ENCODE results near the gene ADARB1. TPM values are rescaled to one million over a fixed set of nuclear protein-coding genes. Genes with fewer than 3 reads are reported as not detected.

The ADARB1 gene
- total and polyA plus RNA-seq, 2 of the 8 experiments (the other 6 are each of a cell fraction or from before 2014, with no cell fraction given), result 4.7 to 14.9 TPM

DNA sequence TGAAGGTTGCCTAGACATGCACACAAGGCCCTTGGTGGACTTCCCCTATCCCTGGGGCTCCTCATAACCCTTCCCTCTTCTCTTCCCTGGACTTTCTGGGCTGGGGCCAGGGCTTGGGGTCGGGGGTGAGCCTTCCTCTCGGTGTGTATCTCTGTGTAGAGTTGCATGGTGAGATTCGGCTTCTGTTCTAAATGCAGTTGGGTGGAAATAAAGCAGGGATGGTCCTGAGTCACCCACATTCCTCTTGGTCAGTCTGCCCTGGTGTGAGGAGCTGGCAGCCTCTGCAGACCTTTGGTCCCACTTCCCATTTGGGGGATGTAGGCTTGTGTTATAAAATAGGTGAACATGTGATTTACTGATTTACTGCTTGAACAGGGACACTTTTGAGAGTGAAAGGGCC is 38.0 kb downstream of the ADARB1 start:
- Histone ChIP-seq H3K23me2 (ENCODE audit: low read depth, low read length) (no peaks in the 10 kb centered on the region), H3K4ac (replicated peaks; ENCODE audit: insufficient read length, low read depth, low read length) (no peak overlapping the region), H3K9ac (replicated peaks in 1 of 4; ENCODE audit: extremely low read depth in 1 of 4, low read depth in 3 of 4, low read length in 3 of 4) (no peak overlapping the region), H3K18ac (ENCODE audit: extremely low read depth, low read length) (no peak overlapping the region), H2BK20ac (ENCODE audit: low read length) (no peak overlapping the region), H2AK5ac (ENCODE audit: low read depth, low read length) (no peak overlapping the region), H3K56ac (replicated peaks; ENCODE audit: insufficient read length, low read depth, low read length) (no peak overlapping the region), H3K36me3 (ENCODE audit: control insufficient read depth in 2 of 4, insufficient read depth in 4 of 4, low read length in 3 of 4) (no peaks in the 10 kb centered on the region), H2BK12ac (ENCODE audit: low read depth, low read length) (no peak overlapping the region), H4K5ac (ENCODE audit: insufficient read length, low read depth, low read length) (no peak overlapping the region), H2BK5ac (ENCODE audit: low read depth, low read length) (no peak overlapping the region), H3K23ac (ENCODE audit: insufficient read length) (no peak overlapping the region), H3K27me3 (replicated peaks in 1 of 4; ENCODE audit: control insufficient read depth in 3 of 4, extremely low read depth in 1 of 4, insufficient read depth in 3 of 4, low read length in 3 of 4) (no peaks in the 10 kb centered on the region), H4K8ac (ENCODE audit: extremely low read depth, insufficient read depth, low read length) (no peak overlapping the region), H4K91ac (replicated peaks; ENCODE audit: insufficient read length, low read length) (no peak overlapping the region), H4K20me1 (replicated peaks in 1 of 2; ENCODE audit: control insufficient read depth in 1 of 2, insufficient read depth in 2 of 2, low read length in 2 of 2) (peaks cover 0 to 4% of the 10 kb centered on the region in 2 experiments), H2AFZ (ENCODE audit: low read length) (no peak overlapping the region), H2BK120ac (replicated peaks; ENCODE audit: low read depth, low read length) (no peak overlapping the region), H3K14ac (ENCODE audit: insufficient read length) (no peak overlapping the region), H3K9me3 (ENCODE audit: insufficient read depth in 2 of 2, low read depth in 1 of 2, low read length in 1 of 2) (no peaks in the 10 kb centered on the region), H3K79me2 (ENCODE audit: control insufficient read depth in 1 of 2, insufficient read depth in 2 of 2, low read length in 2 of 2) (no peaks in the 10 kb centered on the region), H2BK15ac (ENCODE audit: low read length) (no peak overlapping the region), H3K4me3 (ENCODE audit: extremely low read depth in 1 of 4, insufficient read depth in 2 of 4, low read depth in 3 of 4, low read length in 4 of 4) (no peak overlapping the region), H3K4me2 (ENCODE audit: insufficient read depth in 1 of 2, low read depth in 2 of 2, low read length in 2 of 2) (no peak overlapping the region), H3K27ac (ENCODE audit: low read depth, low read length) (no peak overlapping the region), H3K4me1 (replicated peaks in 1 of 4; ENCODE audit: control insufficient read depth in 3 of 4, insufficient read depth in 4 of 4, low read length in 3 of 4) (no peaks in the 10 kb centered on the region), H3K79me1 (ENCODE audit: low read depth, low read length) (peaks cover 2% of the 10 kb centered on the region; the same call in 1 of the 2 replicates)
- WGBS, 2 experiments (ENCODE audit: extremely low coverage in 1 of 2, insufficient coverage in 1 of 2, insufficient read length in 1 of 2, insufficient replicate concordance in 2 of 2, low coverage in 1 of 2, low lambda C conversion rate in 2 of 2, missing lambda C conversion rate in 1 of 2), result 88% methylated on average over 3 of the region's 3 CpGs; no CpG with 5 or more reads in 1 of the 2 experiments
- FAIRE-seq, result no peak
- DNase-seq (ENCODE audit: low read depth in 1 of 2, low spot score in 2 of 2), result no peak
- TF ChIP-seq RFX5 (IDR thresholded peaks at IDR 0.05; ENCODE audit: borderline replicate concordance, low read depth, low read length) (no peak), SUZ12 (IDR thresholded peaks at IDR 0.05; ENCODE audit: low read length) (no peak)
- ChIA-PET POLR2A (ENCODE audit: partially characterized antibody) (no interaction called here), CTCF (ENCODE audit: partially characterized antibody) (interaction anchor here (0.8 to 4.4 kb wide), 4 partner anchors 8 to 25 kb away, joined by 3 to 24 read pairs (median 4); no protein-coding TSS in a partner anchor)

Data from H1 (cell line).